SK-N-MC (cell line): ENCODE data around the gene SLC26A11.

ENCODE experiments used
- EZH2 ChIP-seq: fragments of 200-600 bp; sonication (generic); IDR thresholded peaks from one replicate; pipeline ENCODE4 v1.6.1; 2017; ENCODE audit warnings: antibody characterized with exemption
- POLR2AphosphoS5 ChIP-seq: IDR thresholded peaks from 2 replicates; pipeline ENCODE4 v1.6.1; 2012; ENCODE audit warnings: mild to moderate bottlenecking, low read depth, low read length, borderline replicate concordance

DNA sequence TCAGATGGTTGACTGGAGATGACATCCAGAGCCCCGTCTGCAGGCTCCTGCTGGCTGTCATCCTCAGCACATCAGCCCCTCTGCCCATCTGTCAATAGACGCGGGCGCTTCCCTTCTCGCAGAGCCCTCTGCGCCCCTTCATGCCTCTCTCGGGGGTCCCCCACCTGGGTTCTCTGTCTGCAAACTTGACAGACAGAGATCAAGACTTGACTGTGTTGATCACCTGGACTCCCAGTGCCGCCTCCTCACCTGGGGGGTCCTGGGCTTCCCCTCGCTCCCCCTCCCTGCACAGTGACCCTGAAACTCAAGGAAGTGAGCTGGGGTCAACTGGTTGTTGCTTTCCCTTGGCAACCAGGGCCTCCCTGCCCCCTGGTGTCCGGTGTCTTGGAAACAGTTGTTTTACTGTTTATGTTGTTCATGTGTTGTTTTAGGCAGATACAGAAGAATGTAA is 72.3 kb downstream of the SLC26A11 start:
- TF ChIP-seq POLR2AphosphoS5 (no peak), EZH2 (no peak)
